Body of pancreas (tissue), 4 donors: ENCODE data around the gene PPP2R2B. TPM values are rescaled to one million over a fixed set of nuclear protein-coding genes. Genes with fewer than 3 reads are reported as not detected.

Experiments used
- ATAC-seq: fragments of 150-250 bp; one replicate; pipeline ENCODE4 v1.9.1; 2016
- DNase-seq, 4 donors: peaks; one replicate each; pipeline ENCODE4 v3.0.0-alpha.2; 2019
- H3K27ac ChIP-seq, 4 donors: fragments of 200-600 bp; sonication (generic); 1 replicate in 3 of 4; 2 replicates in 1 of 4; pipeline versions ENCODE4 v1.5.1 to v1.6.1; 2016 to 2019; ENCODE audit warnings: mild to moderate bottlenecking in 1 of 4, mixed read lengths in 1 of 4, moderate library complexity in 1 of 4
- H3K27me3 ChIP-seq, 2 donors: fragments of 200-600 bp; sonication (generic); one replicate each; pipeline ENCODE4 v1.6.0; 2016; ENCODE audit warnings: mild to moderate bottlenecking in 1 of 2
- H3K36me3 ChIP-seq, 2 donors: fragments of 200-600 bp; sonication (generic); replicated peaks in 1 of 2; 2 replicates each; pipeline ENCODE4 v1.5.1; 2016; ENCODE audit warnings: low read depth in 2 of 2; ENCODE audit not compliant: insufficient read depth in 1 of 2
- H3K4me1 ChIP-seq: fragments of 200-600 bp; sonication (generic); one replicate; pipeline ENCODE4 v1.6.0; 2016
- H3K4me3 ChIP-seq, 2 donors: fragments of 200-600 bp; sonication (generic); 1 replicate in 1 of 2; 2 replicates in 1 of 2; pipeline ENCODE4 v1.5.1; 2016 to 2019
- H3K9me3 ChIP-seq, 3 donors: fragments of 200-600 bp; sonication (generic); 1 replicate in 2 of 3; 2 replicates in 1 of 3; pipeline ENCODE4 v1.5.1; 2016
- POLR2A ChIP-seq, 3 donors: fragments of 450-650 bp; IDR thresholded peaks; one replicate each; pipeline ENCODE4 v1.6.1; 2016; ENCODE audit warnings: antibody characterized with exemption in 3 of 3, mild to moderate bottlenecking in 2 of 3
- WGBS, 2 donors: methylation state at CpG; one replicate each; pipeline ENCODE4 v1.1.5; 2017; 5-methylcytosine and 5-hydroxymethylcytosine counted together
- intact Hi-C: fragments of 100-400 bp; cut with DNase I; formaldehyde crosslinking; loops from one replicate; pipeline ENCODE4 v1.15.1; 2023
- total RNA-seq, 2 donors: library from RNA; depleted of rRNA; stranded (reverse); fragments of >200 nt; gene quantifications; one replicate each; pipeline ENCODE4 v1.1.0, GENCODE V29; 2016
- TF ChIP-seq, protein P1 (sequence below), 7 experiments: fragments of 450-650 bp in 4 of 7; fragments of 200-600 bp in 3 of 7; sonication (generic) in 3 of 7; IDR thresholded peaks; one replicate each; pipeline ENCODE4 v1.5.1; 2016 to 2019; ENCODE audit warnings: antibody characterized with exemption in 7 of 7

PPP2R2B gene
- total RNA-seq, 2 donors from 2014 or later, result 0.26 TPM; not detected in 1

GRCh38 chr5:146599261-146599660, 279.3 kb downstream of the PPP2R2B start:
- no peaks in the 10 kb centered on the region for H3K4me1 ChIP-seq
- ATAC-seq (no peak), DNase-seq (no peak)
- TF ChIP-seq, protein P1, sequence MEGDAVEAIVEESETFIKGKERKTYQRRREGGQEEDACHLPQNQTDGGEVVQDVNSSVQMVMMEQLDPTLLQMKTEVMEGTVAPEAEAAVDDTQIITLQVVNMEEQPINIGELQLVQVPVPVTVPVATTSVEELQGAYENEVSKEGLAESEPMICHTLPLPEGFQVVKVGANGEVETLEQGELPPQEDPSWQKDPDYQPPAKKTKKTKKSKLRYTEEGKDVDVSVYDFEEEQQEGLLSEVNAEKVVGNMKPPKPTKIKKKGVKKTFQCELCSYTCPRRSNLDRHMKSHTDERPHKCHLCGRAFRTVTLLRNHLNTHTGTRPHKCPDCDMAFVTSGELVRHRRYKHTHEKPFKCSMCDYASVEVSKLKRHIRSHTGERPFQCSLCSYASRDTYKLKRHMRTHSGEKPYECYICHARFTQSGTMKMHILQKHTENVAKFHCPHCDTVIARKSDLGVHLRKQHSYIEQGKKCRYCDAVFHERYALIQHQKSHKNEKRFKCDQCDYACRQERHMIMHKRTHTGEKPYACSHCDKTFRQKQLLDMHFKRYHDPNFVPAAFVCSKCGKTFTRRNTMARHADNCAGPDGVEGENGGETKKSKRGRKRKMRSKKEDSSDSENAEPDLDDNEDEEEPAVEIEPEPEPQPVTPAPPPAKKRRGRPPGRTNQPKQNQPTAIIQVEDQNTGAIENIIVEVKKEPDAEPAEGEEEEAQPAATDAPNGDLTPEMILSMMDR (IDR thresholded peaks at IDR 0.05), result no peak
- TF ChIP-seq POLR2A (IDR thresholded peaks at IDR 0.05), result no peak
- 90 to 94% methylated on average over 1 of the region's 1 CpG for WGBS, 2 donors
- no peaks in the 10 kb centered on the region for H3K9me3 ChIP-seq
- H3K4me3 ChIP-seq, result no peak overlapping the region
- no peaks in the 10 kb centered on the region for H3K36me3 ChIP-seq
- H3K27ac ChIP-seq, result no peak overlapping the region
- no peaks in the 10 kb centered on the region for H3K27me3 ChIP-seq
- intact Hi-C loops, result no loop called here

GRCh38 chr5:146595088-146595487, 283.5 kb downstream of the PPP2R2B start:
- no peak for DNase-seq
- Histone ChIP-seq H3K27me3 (no peaks in the 10 kb centered on the region), H3K4me1 (peaks cover 7% of the 10 kb centered on the region), H3K36me3 (no peaks in the 10 kb centered on the region), H3K27ac (no peak overlapping the region), H3K4me3 (no peak overlapping the region), H3K9me3 (no peaks in the 10 kb centered on the region)
- no peak for ATAC-seq
- 46 to 53% methylated on average over 2 of the region's 2 CpGs for WGBS, 2 donors
- intact Hi-C loops, result no loop called here
- TF ChIP-seq, protein P1 (IDR thresholded peaks at IDR 0.05), result no peak
- no peak for TF ChIP-seq POLR2A (IDR thresholded peaks at IDR 0.05)

GRCh38 chr5:146592352-146592751, 286.2 kb downstream of the PPP2R2B start:
- H3K9me3 ChIP-seq, result no peaks in the 10 kb centered on the region
- H3K27ac ChIP-seq, result peak overlapping the region in 1 of 4 donors; percentile 16
- no peak for TF ChIP-seq POLR2A (IDR thresholded peaks at IDR 0.05)
- TF ChIP-seq, protein P1 (IDR thresholded peaks at IDR 0.05), result no peak
- peaks cover 7% of the 10 kb centered on the region for H3K4me1 ChIP-seq
- no peaks in the 10 kb centered on the region for H3K27me3 ChIP-seq
- DNase-seq (peak in 3 of 4 donors; percentile 28 to 45 (median 35)), ATAC-seq (peak; percentile 59)
- intact Hi-C loops, result no loop called here
- H3K4me3 ChIP-seq, result no peak overlapping the region
- H3K36me3 ChIP-seq, result no peaks in the 10 kb centered on the region
- 38 to 54% methylated on average over 2 of the region's 2 CpGs for WGBS, 2 donors

DNA sequence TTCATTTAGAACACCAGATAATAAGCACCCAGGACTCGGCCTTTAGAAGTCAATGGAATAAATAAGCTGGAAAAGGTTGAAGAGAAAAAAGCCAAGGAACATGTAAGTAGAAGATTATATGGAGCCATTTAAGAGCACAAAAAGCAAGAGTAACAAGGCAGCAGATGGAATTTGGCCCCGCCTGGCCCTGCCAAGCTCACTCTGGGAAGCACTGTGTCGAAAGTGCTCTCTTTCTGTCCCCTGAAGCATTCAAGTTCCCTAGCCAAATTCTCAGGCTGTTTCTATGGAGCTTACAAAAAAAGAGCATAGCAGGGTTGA, 289.6 kb downstream of the PPP2R2B start:
- no peak for TF ChIP-seq POLR2A (IDR thresholded peaks at IDR 0.05)
- TF ChIP-seq, protein P1 (IDR thresholded peaks at IDR 0.05), result no peak
- WGBS, 2 donors, result 71 to 87% methylated on average over 3 of the region's 3 CpGs
- Histone ChIP-seq H3K36me3 (no peaks in the 10 kb centered on the region), H3K4me3 (no peak overlapping the region), H3K27me3 (no peaks in the 10 kb centered on the region), H3K4me1 (peaks cover 7% of the 10 kb centered on the region), H3K9me3 (no peaks in the 10 kb centered on the region), H3K27ac (no peak overlapping the region)
- no peak for ATAC-seq
- DNase-seq, result no peak
- intact Hi-C loops, result no loop called here

- Histone ChIP-seq H3K36me3 (no peaks in the 10 kb centered on the region), H3K4me3 (no peak overlapping the region), H3K9me3 (no peaks in the 10 kb centered on the region), H3K4me1 (peaks cover 7% of the 10 kb centered on the region), H3K27ac (no peak overlapping the region), H3K27me3 (no peaks in the 10 kb centered on the region)
- intact Hi-C loops, result no loop called here
- DNase-seq, result no peak
- no peak for TF ChIP-seq POLR2A (IDR thresholded peaks at IDR 0.05)
- TF ChIP-seq, protein P1 (IDR thresholded peaks at IDR 0.05), result no peak
- WGBS, 2 donors, result 56 to 63% methylated on average over 2 of the region's 2 CpGs
- no peak for ATAC-seq
These were observed 290.1 kb downstream of the PPP2R2B start for GRCh38 chr5:146588331-146589027.
